ENCODE results near the gene SMAD7. TPM values are rescaled to one million over a fixed set of nuclear protein-coding genes. Genes with fewer than 3 reads are reported as not detected.

SMAD7 gene
- total RNA-seq, 4 donors from 2014 or later: 19.6 to 23.9 (median 20.7) TPM

DNA sequence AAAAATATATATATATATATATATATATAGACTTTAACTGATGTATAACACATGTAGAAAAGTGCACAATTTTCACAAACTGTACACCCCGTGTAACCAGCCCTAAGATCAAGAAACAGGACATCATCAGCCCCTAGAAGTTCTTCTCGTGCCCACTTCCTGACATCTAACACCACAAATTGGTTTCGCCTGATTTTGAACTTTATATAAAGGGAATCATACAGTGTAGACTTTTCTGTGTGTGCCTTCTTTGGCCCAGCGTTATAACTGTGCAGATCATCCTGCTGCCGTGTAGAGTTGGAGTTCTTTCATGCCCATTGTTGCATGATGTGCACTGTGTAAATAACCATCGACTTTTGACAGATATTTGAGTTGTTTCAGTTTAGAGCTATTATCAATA, 41.0 kb downstream of the SMAD7 start:
- 84% methylated on average over 6 of the region's 6 CpGs for WGBS, 2 donors
- no peak overlapping the region for H3K4me3 ChIP-seq (ENCODE audit: low read depth, poor library complexity, severe bottlenecking)
- TF ChIP-seq POLR2A (IDR thresholded peaks at IDR 0.05): no peak
- TF ChIP-seq, protein P1, sequence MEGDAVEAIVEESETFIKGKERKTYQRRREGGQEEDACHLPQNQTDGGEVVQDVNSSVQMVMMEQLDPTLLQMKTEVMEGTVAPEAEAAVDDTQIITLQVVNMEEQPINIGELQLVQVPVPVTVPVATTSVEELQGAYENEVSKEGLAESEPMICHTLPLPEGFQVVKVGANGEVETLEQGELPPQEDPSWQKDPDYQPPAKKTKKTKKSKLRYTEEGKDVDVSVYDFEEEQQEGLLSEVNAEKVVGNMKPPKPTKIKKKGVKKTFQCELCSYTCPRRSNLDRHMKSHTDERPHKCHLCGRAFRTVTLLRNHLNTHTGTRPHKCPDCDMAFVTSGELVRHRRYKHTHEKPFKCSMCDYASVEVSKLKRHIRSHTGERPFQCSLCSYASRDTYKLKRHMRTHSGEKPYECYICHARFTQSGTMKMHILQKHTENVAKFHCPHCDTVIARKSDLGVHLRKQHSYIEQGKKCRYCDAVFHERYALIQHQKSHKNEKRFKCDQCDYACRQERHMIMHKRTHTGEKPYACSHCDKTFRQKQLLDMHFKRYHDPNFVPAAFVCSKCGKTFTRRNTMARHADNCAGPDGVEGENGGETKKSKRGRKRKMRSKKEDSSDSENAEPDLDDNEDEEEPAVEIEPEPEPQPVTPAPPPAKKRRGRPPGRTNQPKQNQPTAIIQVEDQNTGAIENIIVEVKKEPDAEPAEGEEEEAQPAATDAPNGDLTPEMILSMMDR (IDR thresholded peaks at IDR 0.05): no peak
- no peak for DNase-seq (ENCODE audit: low spot score in 2 of 2)
- intact Hi-C loops (cut with DNase I; ENCODE audit: low total_unique reads): no loop called here

DNA sequence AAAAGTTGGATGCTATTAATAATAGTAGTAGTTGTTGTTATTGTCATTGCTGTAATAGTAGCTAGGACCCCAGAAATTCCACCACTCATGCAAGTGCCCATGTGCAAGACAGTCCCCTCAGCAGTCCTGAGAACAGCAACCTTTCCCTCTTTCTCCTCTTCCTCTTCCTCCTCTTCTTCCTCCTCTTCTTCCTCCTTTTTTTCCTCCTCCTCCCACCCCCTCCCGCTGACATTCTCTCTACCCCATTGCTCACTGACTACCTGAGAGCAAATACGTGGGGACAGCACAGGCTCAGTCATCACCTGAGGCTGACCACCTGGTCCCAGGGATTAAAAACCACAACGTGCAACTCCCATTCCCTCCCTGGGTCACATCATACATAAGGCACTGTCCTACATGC, 41.8 kb downstream of the SMAD7 start:
- TF ChIP-seq, protein P1 (IDR thresholded peaks at IDR 0.05): no peak
- no peak for TF ChIP-seq POLR2A (IDR thresholded peaks at IDR 0.05)
- DNase-seq (ENCODE audit: low spot score in 2 of 2): no peak
- no peak overlapping the region for H3K4me3 ChIP-seq (ENCODE audit: low read depth, poor library complexity, severe bottlenecking)
- 62 to 83% methylated on average over 3 of the region's 3 CpGs for WGBS, 2 donors
- intact Hi-C loops (cut with DNase I; ENCODE audit: low total_unique reads): no loop called here

DNA sequence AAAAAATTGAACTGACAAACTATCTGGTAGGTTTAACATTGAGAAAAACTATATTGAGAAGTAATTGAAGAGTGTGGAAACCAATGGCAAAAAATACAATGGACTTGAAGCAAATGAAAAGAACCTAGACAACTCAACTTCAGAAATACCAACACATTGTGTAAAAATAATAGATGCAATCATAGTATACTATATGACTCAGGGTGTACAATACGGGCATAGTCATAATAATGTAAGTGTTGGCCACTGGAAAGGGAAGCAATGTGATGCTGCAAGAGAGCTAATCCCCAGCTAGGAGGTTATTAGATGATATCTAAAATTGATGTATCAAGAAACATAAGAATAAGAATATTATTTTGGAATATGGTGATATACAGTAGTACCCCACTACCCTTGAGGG, 45.3 kb downstream of the SMAD7 start:
- TF ChIP-seq POLR2A (IDR thresholded peaks at IDR 0.05): no peak
- TF ChIP-seq, protein P1 (IDR thresholded peaks at IDR 0.05): no peak
- intact Hi-C loops (cut with DNase I; ENCODE audit: low total_unique reads): no loop called here
- no peak for DNase-seq (ENCODE audit: low spot score in 2 of 2)
- 95 to 96% methylated on average over 1 of the region's 1 CpG for WGBS, 2 donors
- H3K4me3 ChIP-seq (ENCODE audit: low read depth, poor library complexity, severe bottlenecking): no peak overlapping the region

DNA sequence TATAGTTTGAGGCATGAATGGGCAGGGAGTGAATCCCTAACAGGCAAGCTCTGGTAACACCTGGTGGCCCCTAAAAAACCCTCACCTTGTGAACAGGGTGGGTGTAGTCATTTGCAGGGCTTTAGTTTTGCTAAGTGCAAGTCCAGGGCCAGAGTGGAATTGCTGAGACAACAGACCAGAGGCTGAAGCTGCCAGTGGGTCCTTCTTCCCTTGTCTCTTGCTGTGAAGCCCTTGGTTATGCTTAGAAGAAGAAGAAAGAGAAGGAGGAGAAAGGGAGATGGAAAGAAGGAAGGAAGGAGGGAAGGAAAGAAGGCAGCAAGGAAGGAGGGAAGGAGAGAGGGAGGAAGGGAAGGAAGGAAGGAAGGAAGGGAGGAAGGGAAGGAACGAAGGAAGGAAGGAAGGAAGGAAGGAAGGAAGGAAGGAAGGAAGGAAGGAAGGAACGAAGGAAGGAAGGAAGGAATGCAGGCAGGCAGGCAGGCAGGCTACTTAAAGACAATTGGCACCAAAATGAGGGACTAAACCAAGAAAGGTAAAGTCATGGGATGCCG, 45.8 kb downstream of the SMAD7 start:
- peak in 1 of 2 donors; percentile 13 for DNase-seq (ENCODE audit: low spot score in 2 of 2)
- H3K4me3 ChIP-seq (ENCODE audit: low read depth, poor library complexity, severe bottlenecking): no peak overlapping the region
- 80 to 95% methylated on average over 3 of the region's 3 CpGs for WGBS, 2 donors
- intact Hi-C loops (cut with DNase I; ENCODE audit: low total_unique reads): no loop called here
- TF ChIP-seq POLR2A (IDR thresholded peaks at IDR 0.05): no peak
- TF ChIP-seq, protein P1 (IDR thresholded peaks at IDR 0.05): no peak

DNA sequence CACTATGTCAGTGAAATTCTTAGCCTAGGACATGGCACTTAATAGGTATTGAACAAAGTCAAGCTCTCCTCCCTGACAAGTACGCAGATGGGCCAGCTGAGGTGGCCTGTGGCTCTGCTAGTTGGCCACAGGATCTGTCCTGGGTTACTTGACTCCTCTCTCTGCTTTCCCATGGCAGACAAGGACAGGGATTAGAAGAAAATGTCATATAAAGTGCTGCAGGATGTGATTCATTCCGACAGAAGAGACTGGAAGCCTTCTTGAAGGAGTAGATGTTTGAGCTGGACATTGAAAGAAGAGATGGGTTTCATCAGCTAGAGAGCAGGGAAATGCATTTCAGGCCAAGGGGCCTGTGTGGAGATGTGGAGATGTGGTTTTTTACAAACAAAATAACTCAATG, 46.7 kb downstream of the SMAD7 start:
- 94 to 98% methylated on average over 2 of the region's 2 CpGs for WGBS, 2 donors
- DNase-seq (ENCODE audit: low spot score in 2 of 2): peak in 1 of 2 donors; percentile 15
- intact Hi-C loops (cut with DNase I; ENCODE audit: low total_unique reads): no loop called here

More for the DNA sequence above, 46.7 kb downstream of the SMAD7 start:
- H3K4me3 ChIP-seq (ENCODE audit: low read depth, poor library complexity, severe bottlenecking): no peak overlapping the region
- TF ChIP-seq, protein P1 (IDR thresholded peaks at IDR 0.05): no peak
- TF ChIP-seq POLR2A (IDR thresholded peaks at IDR 0.05): no peak

All from lower leg skin (tissue), 4 donors.